ENCODE measurements around the gene APOBEC4. TPM values are rescaled to one million over a fixed set of nuclear protein-coding genes. Genes with fewer than 3 reads are reported as not detected.

APOBEC4 gene
- total and polyA plus RNA-seq, 2 of the 8 experiments (the other 6 are each of a cell fraction or from before 2014, with no cell fraction given) = not detected

DNA sequence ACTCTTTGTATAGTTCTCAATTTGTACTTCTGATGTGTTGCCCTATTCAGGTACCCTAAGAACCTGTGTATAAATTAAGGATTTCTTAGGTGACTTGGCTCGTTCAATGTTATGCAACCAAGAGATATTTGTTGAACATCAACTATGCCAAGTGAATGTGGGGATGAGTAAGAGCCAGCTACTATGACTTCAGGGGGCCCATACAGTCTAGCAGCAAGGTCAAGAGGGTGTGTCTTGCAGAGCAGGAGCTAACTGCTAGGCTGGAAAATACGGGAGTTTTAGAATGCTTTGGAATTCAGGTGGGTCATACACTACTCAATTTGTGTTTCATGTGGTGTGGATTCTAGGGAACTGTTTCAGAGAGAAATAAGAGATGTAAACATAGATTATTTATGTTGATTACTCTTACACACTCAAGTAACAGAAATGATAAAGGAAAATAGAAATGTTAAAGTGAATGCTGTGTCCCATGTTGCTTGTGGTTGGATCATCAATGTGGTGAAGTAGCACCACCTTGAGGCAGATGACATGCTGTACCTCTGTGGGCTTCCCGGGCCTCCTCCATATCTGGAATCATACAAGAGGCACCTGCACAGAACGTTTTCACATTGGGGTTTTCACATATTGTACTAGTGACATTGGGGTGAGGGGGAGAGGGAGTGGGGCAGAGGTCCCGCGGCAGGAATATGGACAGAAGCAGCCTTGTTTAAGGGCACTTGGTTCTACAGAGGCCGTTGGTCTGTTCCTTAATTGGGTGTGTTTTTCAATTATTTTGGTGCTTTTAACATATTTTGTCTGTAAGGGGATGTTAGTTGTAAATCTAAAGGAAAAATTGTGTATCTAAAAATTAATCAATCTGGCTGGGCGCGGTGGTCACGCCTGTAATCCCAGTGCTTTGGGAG, 30.0 kb downstream of the APOBEC4 start (continued):
- no peak for TF ChIP-seq BRCA1 (IDR thresholded peaks at IDR 0.05; ENCODE audit: low read depth, low read length)
- peak; percentile 93 for TF ChIP-seq RAD21 (IDR thresholded peaks at IDR 0.05 in 1 of 2, conservative IDR thresholded peaks at IDR 0.05 in 1 of 2; ENCODE audit: low read depth in 2 of 2, low read length in 2 of 2)
- TF ChIP-seq JUND (IDR thresholded peaks at IDR 0.05; ENCODE audit: low read length) = no peak
- TF ChIP-seq, protein P1, sequence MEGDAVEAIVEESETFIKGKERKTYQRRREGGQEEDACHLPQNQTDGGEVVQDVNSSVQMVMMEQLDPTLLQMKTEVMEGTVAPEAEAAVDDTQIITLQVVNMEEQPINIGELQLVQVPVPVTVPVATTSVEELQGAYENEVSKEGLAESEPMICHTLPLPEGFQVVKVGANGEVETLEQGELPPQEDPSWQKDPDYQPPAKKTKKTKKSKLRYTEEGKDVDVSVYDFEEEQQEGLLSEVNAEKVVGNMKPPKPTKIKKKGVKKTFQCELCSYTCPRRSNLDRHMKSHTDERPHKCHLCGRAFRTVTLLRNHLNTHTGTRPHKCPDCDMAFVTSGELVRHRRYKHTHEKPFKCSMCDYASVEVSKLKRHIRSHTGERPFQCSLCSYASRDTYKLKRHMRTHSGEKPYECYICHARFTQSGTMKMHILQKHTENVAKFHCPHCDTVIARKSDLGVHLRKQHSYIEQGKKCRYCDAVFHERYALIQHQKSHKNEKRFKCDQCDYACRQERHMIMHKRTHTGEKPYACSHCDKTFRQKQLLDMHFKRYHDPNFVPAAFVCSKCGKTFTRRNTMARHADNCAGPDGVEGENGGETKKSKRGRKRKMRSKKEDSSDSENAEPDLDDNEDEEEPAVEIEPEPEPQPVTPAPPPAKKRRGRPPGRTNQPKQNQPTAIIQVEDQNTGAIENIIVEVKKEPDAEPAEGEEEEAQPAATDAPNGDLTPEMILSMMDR (IDR thresholded peaks at IDR 0.05; ENCODE audit: control extremely low read depth in 1 of 3, insufficient read depth in 1 of 3, low read depth in 1 of 3, low read length in 3 of 3) = peak; percentile 69 to 90 (median 83)
